ENCODE results near the gene PCDHGA6.
"Not testable (repeated sequence)": the region's sequence is repeated elsewhere in the genome, so short reads cannot be mapped to it uniquely, and the experiment has no call there.

DNA sequence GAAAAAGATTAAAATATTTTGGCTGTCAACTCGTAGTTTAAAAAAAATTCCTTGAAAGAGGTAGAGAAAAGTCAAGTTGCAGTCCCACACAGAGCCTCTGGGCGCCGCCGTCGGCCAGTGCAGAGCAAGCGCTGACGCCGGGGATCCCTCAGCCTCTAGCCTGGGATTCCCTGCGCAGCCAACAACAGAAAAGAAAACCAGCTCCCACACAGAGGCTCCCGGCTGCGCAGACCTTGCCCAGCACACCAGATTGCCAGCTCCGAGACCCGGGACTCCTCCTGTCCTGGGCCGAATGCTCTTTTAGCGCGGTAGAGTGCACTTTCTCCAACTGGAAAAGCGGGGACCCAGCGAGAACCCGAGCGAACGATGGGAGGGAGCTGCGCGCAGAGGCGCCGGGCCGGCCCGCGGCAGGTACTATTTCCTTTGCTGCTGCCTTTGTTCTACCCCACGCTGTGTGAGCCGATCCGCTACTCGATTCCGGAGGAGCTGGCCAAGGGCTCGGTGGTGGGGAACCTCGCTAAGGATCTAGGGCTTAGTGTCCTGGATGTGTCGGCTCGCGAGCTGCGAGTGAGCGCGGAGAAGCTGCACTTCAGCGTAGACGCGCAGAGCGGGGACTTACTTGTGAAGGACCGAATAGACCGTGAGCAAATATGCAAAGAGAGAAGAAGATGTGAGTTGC is 43.9 kb downstream of the PCDHGA6 start, which contains the start of gene PCDHGB7:
- TF ChIP-seq, protein P1, sequence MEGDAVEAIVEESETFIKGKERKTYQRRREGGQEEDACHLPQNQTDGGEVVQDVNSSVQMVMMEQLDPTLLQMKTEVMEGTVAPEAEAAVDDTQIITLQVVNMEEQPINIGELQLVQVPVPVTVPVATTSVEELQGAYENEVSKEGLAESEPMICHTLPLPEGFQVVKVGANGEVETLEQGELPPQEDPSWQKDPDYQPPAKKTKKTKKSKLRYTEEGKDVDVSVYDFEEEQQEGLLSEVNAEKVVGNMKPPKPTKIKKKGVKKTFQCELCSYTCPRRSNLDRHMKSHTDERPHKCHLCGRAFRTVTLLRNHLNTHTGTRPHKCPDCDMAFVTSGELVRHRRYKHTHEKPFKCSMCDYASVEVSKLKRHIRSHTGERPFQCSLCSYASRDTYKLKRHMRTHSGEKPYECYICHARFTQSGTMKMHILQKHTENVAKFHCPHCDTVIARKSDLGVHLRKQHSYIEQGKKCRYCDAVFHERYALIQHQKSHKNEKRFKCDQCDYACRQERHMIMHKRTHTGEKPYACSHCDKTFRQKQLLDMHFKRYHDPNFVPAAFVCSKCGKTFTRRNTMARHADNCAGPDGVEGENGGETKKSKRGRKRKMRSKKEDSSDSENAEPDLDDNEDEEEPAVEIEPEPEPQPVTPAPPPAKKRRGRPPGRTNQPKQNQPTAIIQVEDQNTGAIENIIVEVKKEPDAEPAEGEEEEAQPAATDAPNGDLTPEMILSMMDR (IDR thresholded peaks at IDR 0.05), result peak; percentile 39 to 51 (median 43)
- TF ChIP-seq POLR2A (IDR thresholded peaks at IDR 0.05), result not testable (repeated sequence)
